H9 (cell line): Measurements from ENCODE around the gene ZG16. TPM values are rescaled to one million over a fixed set of nuclear protein-coding genes. Genes with fewer than 3 reads are reported as not detected.
A peak's percentile ranks its signal among the peaks of the same experiment; 100 is the strongest.

Source experiments
- DNase-seq: peaks from one replicate; pipeline ENCODE4 v3.0.0-alpha.2; 2017
- H2AFZ ChIP-seq: one replicate; pipeline ENCODE4 v1.6.1; 2013; ENCODE audit warnings: mild to moderate bottlenecking, low read length, control low read depth, moderate library complexity
- H2AK5ac ChIP-seq: 2 replicates; pipeline ENCODE4 v1.6.1; 2013; ENCODE audit warnings: low read length, control low read depth, mixed read lengths; ENCODE audit not compliant: insufficient read length
- H2BK120ac ChIP-seq: one replicate; pipeline ENCODE4 v1.6.1; 2013; ENCODE audit warnings: low read depth, mild to moderate bottlenecking, low read length, control low read depth, inconsistent platforms; ENCODE audit not compliant: poor library complexity, severe bottlenecking
- H2BK12ac ChIP-seq: 2 replicates; pipeline ENCODE4 v1.6.1; 2013; ENCODE audit warnings: low read length, control low read depth, mixed read lengths, low read depth; ENCODE audit not compliant: insufficient read length
- H2BK15ac ChIP-seq: 2 replicates; pipeline ENCODE4 v1.6.1; 2013; ENCODE audit warnings: low read depth, low read length, control low read depth
- H2BK20ac ChIP-seq: one replicate; pipeline ENCODE4 v1.6.1; 2013; ENCODE audit warnings: low read depth, mild to moderate bottlenecking, low read length, control low read depth, inconsistent platforms; ENCODE audit not compliant: poor library complexity, severe bottlenecking
- H2BK5ac ChIP-seq: 2 replicates; pipeline ENCODE4 v1.6.1; 2013; ENCODE audit warnings: low read length, control low read depth, mixed read lengths; ENCODE audit not compliant: insufficient read length
- H3K14ac ChIP-seq: 2 replicates; pipeline ENCODE4 v1.6.1; 2013; ENCODE audit warnings: low read length, control low read depth; ENCODE audit not compliant: insufficient read depth
- H3K18ac ChIP-seq: 2 replicates; pipeline ENCODE4 v1.6.1; 2013; ENCODE audit warnings: low read depth, mild to moderate bottlenecking, mixed read lengths, low read length, control low read depth; ENCODE audit not compliant: insufficient read length
- H3K23ac ChIP-seq: 2 replicates; pipeline ENCODE4 v1.6.1; 2013; ENCODE audit warnings: low read length, control low read depth, mixed read lengths, low read depth; ENCODE audit not compliant: insufficient read length
- H3K23me2 ChIP-seq: 2 replicates; pipeline ENCODE4 v1.6.1; 2013; ENCODE audit warnings: low read depth, mild to moderate bottlenecking, mixed read lengths, low read length, control low read depth; ENCODE audit not compliant: insufficient read length, poor library complexity, severe bottlenecking
- H3K27ac ChIP-seq: 2 replicates; pipeline ENCODE4 v1.5.1; 2013; ENCODE audit warnings: low read length, control low read depth, mixed read lengths, low read depth; ENCODE audit not compliant: insufficient read length
- H3K27me3 ChIP-seq: 2 replicates; pipeline ENCODE4 v1.6.1; 2013; ENCODE audit warnings: low read length, control low read depth, inconsistent platforms; ENCODE audit not compliant: insufficient read depth
- H3K4ac ChIP-seq: 2 replicates; pipeline ENCODE4 v1.6.1; 2013; ENCODE audit warnings: low read depth, mild to moderate bottlenecking, control low read depth, inconsistent platforms, low read length, moderate library complexity
- H3K4me1 ChIP-seq: 2 replicates; pipeline ENCODE4 v1.6.1; 2013; ENCODE audit warnings: low read length, control low read depth, inconsistent platforms; ENCODE audit not compliant: insufficient read depth
- H3K4me2 ChIP-seq: 2 replicates; pipeline ENCODE4 v1.6.1; 2013; ENCODE audit warnings: low read length, control low read depth, mixed read lengths; ENCODE audit not compliant: insufficient read length, insufficient read depth
- H3K56ac ChIP-seq: 2 replicates; pipeline ENCODE4 v1.6.1; 2013; ENCODE audit warnings: low read depth, mild to moderate bottlenecking, mixed read lengths, low read length, control low read depth; ENCODE audit not compliant: insufficient read length
- H3K79me1 ChIP-seq: 2 replicates; pipeline ENCODE4 v1.6.1; 2013; ENCODE audit warnings: low read depth, mild to moderate bottlenecking, moderate library complexity, low read length, control low read depth, inconsistent platforms; ENCODE audit not compliant: insufficient read depth, poor library complexity, severe bottlenecking
- H3K79me2 ChIP-seq: 2 replicates; pipeline ENCODE4 v1.6.1; 2013; ENCODE audit warnings: low read length, control low read depth, inconsistent platforms; ENCODE audit not compliant: insufficient read depth
- H3K9ac ChIP-seq: 2 replicates; pipeline ENCODE4 v1.6.1; 2013; ENCODE audit warnings: low read length, control low read depth, mixed read lengths; ENCODE audit not compliant: insufficient read length; ENCODE audit errors: extremely low read depth
- H3K9me3 ChIP-seq: one replicate; pipeline ENCODE4 v1.6.1; 2013; ENCODE audit warnings: low read depth, low read length, inconsistent platforms; ENCODE audit not compliant: control insufficient read depth
- H3T11ph ChIP-seq: one replicate; pipeline ENCODE4 v1.6.1; 2013; ENCODE audit warnings: mild to moderate bottlenecking, low read length, control low read depth, inconsistent platforms
- H4K20me1 ChIP-seq: one replicate; pipeline ENCODE4 v1.6.1; 2013; ENCODE audit not compliant: control insufficient read depth, insufficient read length, insufficient read depth
- H4K5ac ChIP-seq: 2 replicates; pipeline ENCODE4 v1.6.1; 2013; ENCODE audit warnings: low read depth, mild to moderate bottlenecking, mixed read lengths, low read length, control low read depth; ENCODE audit not compliant: insufficient read length
- H4K8ac ChIP-seq: replicated peaks from 2 replicates; pipeline ENCODE4 v1.6.1; 2013; ENCODE audit warnings: low read length, control low read depth, mixed read lengths, low read depth; ENCODE audit not compliant: insufficient read length
- H4K91ac ChIP-seq: 2 replicates; pipeline ENCODE4 v1.6.1; 2013; ENCODE audit warnings: low read depth, mild to moderate bottlenecking, moderate library complexity, mixed read lengths, low read length, control low read depth; ENCODE audit not compliant: insufficient read length
- H3K27ac Mint-ChIP-seq, 3 experiments: 2 replicates in 2 of 3; 3 replicates in 1 of 3; pipeline ENCODE4 v1.8.0; 2020 to 2021; ENCODE audit warnings: mixed read lengths in 3 of 3, mild to moderate bottlenecking in 1 of 3, moderate library complexity in 1 of 3
- H3K27me3 Mint-ChIP-seq: 2 replicates; pipeline ENCODE4 v1.8.0; 2021; ENCODE audit warnings: low read depth, mild to moderate bottlenecking, moderate library complexity, mixed read lengths
- H3K36me3 Mint-ChIP-seq, 3 experiments: 2 replicates in 2 of 3; 3 replicates in 1 of 3; pipeline ENCODE4 v1.8.0; 2020 to 2021; ENCODE audit warnings: low read depth in 3 of 3, mixed read lengths in 3 of 3; ENCODE audit not compliant: insufficient read depth in 1 of 3
- H3K4me1 Mint-ChIP-seq, 2 experiments: 2 replicates each; pipeline ENCODE4 v1.8.0; 2020; ENCODE audit warnings: mixed read lengths in 2 of 2
- H3K4me3 Mint-ChIP-seq, 2 experiments: 2 replicates in 1 of 2; 3 replicates in 1 of 2; pipeline ENCODE4 v1.8.0; 2020 to 2021; ENCODE audit warnings: mild to moderate bottlenecking in 2 of 2, mixed read lengths in 2 of 2, moderate library complexity in 1 of 2
- H3K9me3 Mint-ChIP-seq, 2 experiments: 2 replicates in 1 of 2; 3 replicates in 1 of 2; pipeline ENCODE4 v1.8.0; 2020; ENCODE audit warnings: mild to moderate bottlenecking in 2 of 2, mixed read lengths in 2 of 2, moderate library complexity in 1 of 2
- CTCF ChIP-seq: fragments of 200-600 bp; sonication (generic); conservative IDR thresholded peaks from 3 replicates; pipeline ENCODE4 v1.8.0; 2021; ENCODE audit warnings: antibody characterized with exemption, mild to moderate bottlenecking
- WGBS: extraction: QIAGEN DNeasy Blood & Tissue Kit; methylation state at CpG from one replicate; pipeline ENCODE4 v1.1.7; 2013; ENCODE audit warnings: missing lambda C conversion rate, low lambda C conversion rate, mixed read lengths; ENCODE audit not compliant: insufficient read length; ENCODE audit errors: extremely low coverage; 5-methylcytosine and 5-hydroxymethylcytosine counted together
- total RNA-seq: library from RNA; stranded (reverse); gene quantifications from 2 replicates; pipeline ENCODE4 v1.2.1, GENCODE V29; 2021

ZG16 gene
- total RNA-seq, 1 experiment from 2014 or later = not detected

GRCh38 chr16:29824589-29825144 is 46.6 kb downstream of the ZG16 start:
- H4K8ac ChIP-seq = no peak overlapping the region
- no peak overlapping the region for H3K23ac ChIP-seq
- no peak overlapping the region for H3T11ph ChIP-seq
- Mint-ChIP-seq H3K9me3 (no peaks in the 10 kb centered on the region), H3K36me3 (peaks cover 6 to 14% (median 11%) of the 10 kb centered on the region in 3 experiments; a peak in 6 of 7 replicates), H3K4me1 (peaks cover 24 to 28% of the 10 kb centered on the region in 2 experiments), H3K27me3 (no peaks in the 10 kb centered on the region), H3K4me3 (no peak overlapping the region), H3K27ac (peak overlapping the region; percentile 95 to 98 (median 95); a peak in 6 of 7 replicates)
- no peaks in the 10 kb centered on the region for H3K79me1 ChIP-seq
- no peaks in the 10 kb centered on the region for H3K4me1 ChIP-seq
- H3K79me2 ChIP-seq = no peaks in the 10 kb centered on the region
- H3K23me2 ChIP-seq = no peaks in the 10 kb centered on the region
- no peak overlapping the region for H3K4ac ChIP-seq
- no peak overlapping the region for H2BK20ac ChIP-seq
- no peak for TF ChIP-seq CTCF
- H2BK5ac ChIP-seq = no peak overlapping the region
- no peak overlapping the region for H2BK12ac ChIP-seq
- H2BK120ac ChIP-seq = no peak overlapping the region
- no peak overlapping the region for H3K9ac ChIP-seq
- WGBS = no CpG with 5 or more reads among the region's 7 CpGs
- no peak overlapping the region for H3K18ac ChIP-seq
- no peaks in the 10 kb centered on the region for H3K9me3 ChIP-seq
- no peaks in the 10 kb centered on the region for H3K27me3 ChIP-seq
- H4K91ac ChIP-seq = no peak overlapping the region
- no peak overlapping the region for H3K4me2 ChIP-seq
- H2BK15ac ChIP-seq = no peak overlapping the region
- no peak overlapping the region for H3K27ac ChIP-seq
- H3K14ac ChIP-seq = no peak overlapping the region
- H3K56ac ChIP-seq = no peak overlapping the region
- H2AFZ ChIP-seq = no peak overlapping the region
- no peak overlapping the region for H2AK5ac ChIP-seq
- no peaks in the 10 kb centered on the region for H4K20me1 ChIP-seq
- H4K5ac ChIP-seq = no peak overlapping the region
- DNase-seq = no peak
